ENCODE measurements around the gene CDA.

- TF ChIP-seq TCF12 (IDR thresholded peaks at IDR 0.05): no peak
- TF ChIP-seq JUND (IDR thresholded peaks at IDR 0.05): no peak
- no peak for TF ChIP-seq CTCF (IDR thresholded peaks at IDR 0.05)
- TF ChIP-seq SIN3A (IDR thresholded peaks at IDR 0.05; ENCODE audit: borderline replicate concordance, low read depth, low read length): no peak
- no peak for TF ChIP-seq RFX5 (IDR thresholded peaks at IDR 0.05; ENCODE audit: low read length)
- TF ChIP-seq NRF1 (IDR thresholded peaks at IDR 0.05; ENCODE audit: low read depth, low read length): no peak
These were observed 5.8 kb downstream of the CDA start for GRCh38 chr1:20594746-20595145.
